WTC11 (cell line): ENCODE data around the gene CDH13. TPM values are rescaled to one million over a fixed set of nuclear protein-coding genes. Genes with fewer than 3 reads are reported as not detected.

Experiments
- ATAC-seq: fragments of 200-7000 bp; cut with Tn5 transposase; 2 replicates; pipeline ENCODE4 v1.10.0; 2021; ENCODE audit warnings: mild to moderate bottlenecking, moderate library complexity
- CTCF ChIA-PET: fragments of 300-600 bp; sonication (Branson Sonifier 250); formaldehyde crosslinking; loops from one replicate; lab custom pipeline; 2021; ENCODE audit warnings: antibody characterized with exemption; lab: Charles Lee
- POLR2A ChIA-PET: fragments of 350-600 bp; sonication (Branson Sonifier 250); formaldehyde crosslinking; loops from one replicate; lab custom pipeline; 2021; ENCODE audit warnings: antibody characterized with exemption; lab: Charles Lee
- DNase-seq: peaks from one replicate; pipeline ENCODE4 v3.0.0; 2021; ENCODE audit warnings: low spot score
- H3K27ac Mint-ChIP-seq: 2 replicates; pipeline ENCODE4 v1.8.0; 2021; ENCODE audit warnings: mixed read lengths
- H3K27me3 Mint-ChIP-seq: 2 replicates; pipeline ENCODE4 v1.8.0; 2021; ENCODE audit warnings: low read depth, mild to moderate bottlenecking, moderate library complexity, mixed read lengths
- H3K36me3 Mint-ChIP-seq: 2 replicates; pipeline ENCODE4 v1.8.0; 2021; ENCODE audit warnings: mixed read lengths
- H3K4me1 Mint-ChIP-seq: 2 replicates; pipeline ENCODE4 v1.8.0; 2022; ENCODE audit warnings: mixed read lengths
- H3K4me3 Mint-ChIP-seq: 2 replicates; pipeline ENCODE4 v1.8.0; 2021; ENCODE audit warnings: mild to moderate bottlenecking, moderate library complexity, mixed read lengths
- H3K9me3 Mint-ChIP-seq: 2 replicates; pipeline ENCODE4 v1.8.0; 2021; ENCODE audit warnings: mixed read lengths
- CREB1 ChIP-seq: sonication (generic); formaldehyde crosslinking; IDR thresholded peaks from 2 replicates; pipeline ENCODE4 v1.8.0; 2023; ENCODE audit warnings: mild to moderate bottlenecking, missing genetic modification reagents
- CREM ChIP-seq: sonication (generic); formaldehyde crosslinking; IDR thresholded peaks from 2 replicates; pipeline ENCODE4 v1.8.1; 2022; ENCODE audit warnings: mild to moderate bottlenecking, missing genetic modification reagents, moderate library complexity
- E2F4 ChIP-seq: sonication (generic); formaldehyde crosslinking; IDR thresholded peaks from 2 replicates; pipeline ENCODE4 v1.8.1; 2022; ENCODE audit warnings: low read depth, mild to moderate bottlenecking, moderate library complexity, missing genetic modification reagents, borderline replicate concordance
- HMGXB4 ChIP-seq: sonication (generic); formaldehyde crosslinking; IDR thresholded peaks from 2 replicates; pipeline ENCODE4 v1.8.1; 2023; ENCODE audit warnings: mild to moderate bottlenecking, moderate library complexity, missing genetic modification reagents
- IRF2 ChIP-seq: sonication (generic); formaldehyde crosslinking; IDR thresholded peaks from 2 replicates; pipeline ENCODE4 v1.8.0; 2022; ENCODE audit warnings: low read depth, missing genetic modification reagents, borderline replicate concordance
- JUN ChIP-seq: sonication (generic); formaldehyde crosslinking; IDR thresholded peaks from 2 replicates; pipeline ENCODE4 v1.8.0; 2023; ENCODE audit warnings: mild to moderate bottlenecking, missing genetic modification reagents
- MXD4 ChIP-seq: fragments of 250-450 bp; sonication (Bioruptor Pico); IDR thresholded peaks from 2 replicates; pipeline ENCODE4 v1.8.0; 2021; ENCODE audit warnings: mild to moderate bottlenecking, moderate library complexity, borderline replicate concordance
- NR3C1 ChIP-seq: sonication (generic); formaldehyde crosslinking; conservative IDR thresholded peaks from 2 replicates; pipeline ENCODE4 v1.8.1; 2023; ENCODE audit warnings: low read depth, mild to moderate bottlenecking, missing genetic modification reagents
- OVOL2 ChIP-seq: fragments of 250-450 bp; sonication (Bioruptor Pico); IDR thresholded peaks from 2 replicates; pipeline ENCODE4 v1.9.0; 2021; ENCODE audit warnings: mild to moderate bottlenecking, borderline replicate concordance
- RORB ChIP-seq: fragments of 250-450 bp; sonication (Bioruptor Pico); IDR thresholded peaks from 2 replicates; pipeline ENCODE4 v1.9.0; 2021; ENCODE audit warnings: mild to moderate bottlenecking
- ZNF416 ChIP-seq: fragments of 250-450 bp; sonication (Bioruptor Pico); IDR thresholded peaks from 2 replicates; pipeline ENCODE4 v1.9.0; 2021; ENCODE audit warnings: mild to moderate bottlenecking, inconsistent platforms
- ZNF423 ChIP-seq: fragments of 250-450 bp; sonication (Bioruptor Pico); IDR thresholded peaks from 2 replicates; pipeline ENCODE4 v2.1.2; 2022; ENCODE audit warnings: mild to moderate bottlenecking, moderate library complexity
- ZNF512 ChIP-seq: sonication (generic); formaldehyde crosslinking; IDR thresholded peaks from 2 replicates; pipeline ENCODE4 v1.8.1; 2022; ENCODE audit warnings: missing genetic modification reagents, borderline replicate concordance
- ZSCAN18 ChIP-seq: fragments of 250-450 bp; sonication (Bioruptor Pico); IDR thresholded peaks from 2 replicates; pipeline ENCODE4 v2.1.2; 2022; ENCODE audit warnings: mild to moderate bottlenecking, moderate library complexity
- total RNA-seq: library from RNA; stranded (reverse); gene quantifications from 3 replicates; pipeline ENCODE4 v1.2.3, GENCODE V29; 2021
- TF ChIP-seq, protein P1 (sequence below): sonication (generic); formaldehyde crosslinking; IDR thresholded peaks from 2 replicates; pipeline ENCODE4 v1.8.0; 2023; ENCODE audit warnings: missing genetic modification reagents, mild to moderate bottlenecking, borderline replicate concordance
- TF ChIP-seq, protein P2 (sequence below): fragments of 250-450 bp; sonication (Bioruptor Pico); IDR thresholded peaks from 2 replicates; pipeline ENCODE4 v1.9.0; 2021; ENCODE audit warnings: mild to moderate bottlenecking, borderline replicate concordance
- TF ChIP-seq, protein P3 (sequence below): sonication (generic); formaldehyde crosslinking; IDR thresholded peaks from 2 replicates; pipeline ENCODE4 v1.8.1; 2022; ENCODE audit warnings: low read depth, missing genetic modification reagents, borderline replicate concordance
- TF ChIP-seq, protein P4 (sequence below): sonication (generic); formaldehyde crosslinking; IDR thresholded peaks from 2 replicates; pipeline ENCODE4 v1.8.0; 2022; ENCODE audit warnings: mild to moderate bottlenecking, missing genetic modification reagents

Gene CDH13
- total RNA-seq, 1 experiment from 2014 or later = 0.81 TPM

DNA sequence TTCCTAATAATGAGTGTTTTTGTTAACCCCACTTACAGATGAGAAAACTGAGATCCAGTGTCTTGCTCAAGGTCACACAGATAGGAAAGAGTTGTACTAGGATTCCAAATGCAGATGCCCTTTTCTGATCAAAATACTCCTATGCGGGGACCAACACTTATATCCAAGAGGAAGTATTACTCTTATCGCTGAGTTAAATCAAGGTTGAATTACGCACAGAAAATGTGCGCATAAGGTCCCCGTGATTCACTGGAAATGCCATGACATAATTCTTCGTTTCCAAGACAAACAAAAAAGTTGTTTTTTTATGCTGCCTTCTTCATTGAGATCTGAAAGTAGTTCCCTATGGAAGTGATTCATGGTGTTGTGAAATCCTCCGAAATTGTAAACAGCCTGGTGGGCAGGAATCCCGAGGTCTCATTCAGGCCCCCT lies 717.2 kb downstream of the CDH13 start:
- Mint-ChIP-seq H3K27me3 (no peaks in the 10 kb centered on the region), H3K27ac (no peak overlapping the region), H3K4me3 (no peak overlapping the region), H3K4me1 (peaks cover 12% of the 10 kb centered on the region), H3K36me3 (no peaks in the 10 kb centered on the region), H3K9me3 (no peaks in the 10 kb centered on the region)
- ATAC-seq (no peak), DNase-seq (no peak)
- ChIA-PET POLR2A (no interaction called here), CTCF (no interaction called here)
- no peak for TF ChIP-seq ZNF416 (CRISPR knock-in tag)
- no peak for TF ChIP-seq MXD4 (CRISPR knock-in tag)
- TF ChIP-seq IRF2 (CRISPR knock-in tag) = no peak
- TF ChIP-seq CREM (CRISPR knock-in tag) = no peak
- TF ChIP-seq, protein P1, sequence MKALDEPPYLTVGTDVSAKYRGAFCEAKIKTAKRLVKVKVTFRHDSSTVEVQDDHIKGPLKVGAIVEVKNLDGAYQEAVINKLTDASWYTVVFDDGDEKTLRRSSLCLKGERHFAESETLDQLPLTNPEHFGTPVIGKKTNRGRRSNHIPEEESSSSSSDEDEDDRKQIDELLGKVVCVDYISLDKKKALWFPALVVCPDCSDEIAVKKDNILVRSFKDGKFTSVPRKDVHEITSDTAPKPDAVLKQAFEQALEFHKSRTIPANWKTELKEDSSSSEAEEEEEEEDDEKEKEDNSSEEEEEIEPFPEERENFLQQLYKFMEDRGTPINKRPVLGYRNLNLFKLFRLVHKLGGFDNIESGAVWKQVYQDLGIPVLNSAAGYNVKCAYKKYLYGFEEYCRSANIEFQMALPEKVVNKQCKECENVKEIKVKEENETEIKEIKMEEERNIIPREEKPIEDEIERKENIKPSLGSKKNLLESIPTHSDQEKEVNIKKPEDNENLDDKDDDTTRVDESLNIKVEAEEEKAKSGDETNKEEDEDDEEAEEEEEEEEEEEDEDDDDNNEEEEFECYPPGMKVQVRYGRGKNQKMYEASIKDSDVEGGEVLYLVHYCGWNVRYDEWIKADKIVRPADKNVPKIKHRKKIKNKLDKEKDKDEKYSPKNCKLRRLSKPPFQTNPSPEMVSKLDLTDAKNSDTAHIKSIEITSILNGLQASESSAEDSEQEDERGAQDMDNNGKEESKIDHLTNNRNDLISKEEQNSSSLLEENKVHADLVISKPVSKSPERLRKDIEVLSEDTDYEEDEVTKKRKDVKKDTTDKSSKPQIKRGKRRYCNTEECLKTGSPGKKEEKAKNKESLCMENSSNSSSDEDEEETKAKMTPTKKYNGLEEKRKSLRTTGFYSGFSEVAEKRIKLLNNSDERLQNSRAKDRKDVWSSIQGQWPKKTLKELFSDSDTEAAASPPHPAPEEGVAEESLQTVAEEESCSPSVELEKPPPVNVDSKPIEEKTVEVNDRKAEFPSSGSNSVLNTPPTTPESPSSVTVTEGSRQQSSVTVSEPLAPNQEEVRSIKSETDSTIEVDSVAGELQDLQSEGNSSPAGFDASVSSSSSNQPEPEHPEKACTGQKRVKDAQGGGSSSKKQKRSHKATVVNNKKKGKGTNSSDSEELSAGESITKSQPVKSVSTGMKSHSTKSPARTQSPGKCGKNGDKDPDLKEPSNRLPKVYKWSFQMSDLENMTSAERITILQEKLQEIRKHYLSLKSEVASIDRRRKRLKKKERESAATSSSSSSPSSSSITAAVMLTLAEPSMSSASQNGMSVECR (CRISPR knock-in tag) = no peak
- no peak for TF ChIP-seq NR3C1
- no peak for TF ChIP-seq ZNF423 (CRISPR knock-in tag)
- TF ChIP-seq CREB1 (CRISPR knock-in tag) = no peak
- TF ChIP-seq, protein P2, sequence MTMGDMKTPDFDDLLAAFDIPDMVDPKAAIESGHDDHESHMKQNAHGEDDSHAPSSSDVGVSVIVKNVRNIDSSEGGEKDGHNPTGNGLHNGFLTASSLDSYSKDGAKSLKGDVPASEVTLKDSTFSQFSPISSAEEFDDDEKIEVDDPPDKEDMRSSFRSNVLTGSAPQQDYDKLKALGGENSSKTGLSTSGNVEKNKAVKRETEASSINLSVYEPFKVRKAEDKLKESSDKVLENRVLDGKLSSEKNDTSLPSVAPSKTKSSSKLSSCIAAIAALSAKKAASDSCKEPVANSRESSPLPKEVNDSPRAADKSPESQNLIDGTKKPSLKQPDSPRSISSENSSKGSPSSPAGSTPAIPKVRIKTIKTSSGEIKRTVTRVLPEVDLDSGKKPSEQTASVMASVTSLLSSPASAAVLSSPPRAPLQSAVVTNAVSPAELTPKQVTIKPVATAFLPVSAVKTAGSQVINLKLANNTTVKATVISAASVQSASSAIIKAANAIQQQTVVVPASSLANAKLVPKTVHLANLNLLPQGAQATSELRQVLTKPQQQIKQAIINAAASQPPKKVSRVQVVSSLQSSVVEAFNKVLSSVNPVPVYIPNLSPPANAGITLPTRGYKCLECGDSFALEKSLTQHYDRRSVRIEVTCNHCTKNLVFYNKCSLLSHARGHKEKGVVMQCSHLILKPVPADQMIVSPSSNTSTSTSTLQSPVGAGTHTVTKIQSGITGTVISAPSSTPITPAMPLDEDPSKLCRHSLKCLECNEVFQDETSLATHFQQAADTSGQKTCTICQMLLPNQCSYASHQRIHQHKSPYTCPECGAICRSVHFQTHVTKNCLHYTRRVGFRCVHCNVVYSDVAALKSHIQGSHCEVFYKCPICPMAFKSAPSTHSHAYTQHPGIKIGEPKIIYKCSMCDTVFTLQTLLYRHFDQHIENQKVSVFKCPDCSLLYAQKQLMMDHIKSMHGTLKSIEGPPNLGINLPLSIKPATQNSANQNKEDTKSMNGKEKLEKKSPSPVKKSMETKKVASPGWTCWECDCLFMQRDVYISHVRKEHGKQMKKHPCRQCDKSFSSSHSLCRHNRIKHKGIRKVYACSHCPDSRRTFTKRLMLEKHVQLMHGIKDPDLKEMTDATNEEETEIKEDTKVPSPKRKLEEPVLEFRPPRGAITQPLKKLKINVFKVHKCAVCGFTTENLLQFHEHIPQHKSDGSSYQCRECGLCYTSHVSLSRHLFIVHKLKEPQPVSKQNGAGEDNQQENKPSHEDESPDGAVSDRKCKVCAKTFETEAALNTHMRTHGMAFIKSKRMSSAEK (CRISPR knock-in tag) = no peak
- no peak for TF ChIP-seq HMGXB4
- TF ChIP-seq ZSCAN18 = no peak
- TF ChIP-seq JUN (CRISPR knock-in tag) = no peak
- TF ChIP-seq, protein P3, sequence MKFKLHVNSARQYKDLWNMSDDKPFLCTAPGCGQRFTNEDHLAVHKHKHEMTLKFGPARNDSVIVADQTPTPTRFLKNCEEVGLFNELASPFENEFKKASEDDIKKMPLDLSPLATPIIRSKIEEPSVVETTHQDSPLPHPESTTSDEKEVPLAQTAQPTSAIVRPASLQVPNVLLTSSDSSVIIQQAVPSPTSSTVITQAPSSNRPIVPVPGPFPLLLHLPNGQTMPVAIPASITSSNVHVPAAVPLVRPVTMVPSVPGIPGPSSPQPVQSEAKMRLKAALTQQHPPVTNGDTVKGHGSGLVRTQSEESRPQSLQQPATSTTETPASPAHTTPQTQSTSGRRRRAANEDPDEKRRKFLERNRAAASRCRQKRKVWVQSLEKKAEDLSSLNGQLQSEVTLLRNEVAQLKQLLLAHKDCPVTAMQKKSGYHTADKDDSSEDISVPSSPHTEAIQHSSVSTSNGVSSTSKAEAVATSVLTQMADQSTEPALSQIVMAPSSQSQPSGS = no peak
- TF ChIP-seq RORB (CRISPR knock-in tag) = no peak
- no peak for TF ChIP-seq OVOL2 (CRISPR knock-in tag)
- TF ChIP-seq ZNF512 (CRISPR knock-in tag) = no peak
- TF ChIP-seq E2F4 = no peak
- TF ChIP-seq, protein P4, sequence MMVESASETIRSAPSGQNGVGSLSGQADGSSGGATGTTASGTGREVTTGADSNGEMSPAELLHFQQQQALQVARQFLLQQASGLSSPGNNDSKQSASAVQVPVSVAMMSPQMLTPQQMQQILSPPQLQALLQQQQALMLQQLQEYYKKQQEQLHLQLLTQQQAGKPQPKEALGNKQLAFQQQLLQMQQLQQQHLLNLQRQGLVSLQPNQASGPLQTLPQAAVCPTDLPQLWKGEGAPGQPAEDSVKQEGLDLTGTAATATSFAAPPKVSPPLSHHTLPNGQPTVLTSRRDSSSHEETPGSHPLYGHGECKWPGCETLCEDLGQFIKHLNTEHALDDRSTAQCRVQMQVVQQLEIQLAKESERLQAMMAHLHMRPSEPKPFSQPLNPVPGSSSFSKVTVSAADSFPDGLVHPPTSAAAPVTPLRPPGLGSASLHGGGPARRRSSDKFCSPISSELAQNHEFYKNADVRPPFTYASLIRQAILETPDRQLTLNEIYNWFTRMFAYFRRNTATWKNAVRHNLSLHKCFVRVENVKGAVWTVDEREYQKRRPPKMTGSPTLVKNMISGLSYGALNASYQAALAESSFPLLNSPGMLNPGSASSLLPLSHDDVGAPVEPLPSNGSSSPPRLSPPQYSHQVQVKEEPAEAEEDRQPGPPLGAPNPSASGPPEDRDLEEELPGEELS (CRISPR knock-in tag) = no peak
